Right renal cortex interstitium (tissue), 3 donors: ENCODE measurements around the gene HYCC2. TPM values are rescaled to one million over a fixed set of nuclear protein-coding genes. Genes with fewer than 3 reads are reported as not detected.
"Not testable (repeated sequence)": the region's sequence is repeated elsewhere in the genome, so short reads cannot be mapped to it uniquely, and the experiment has no call there.

Source experiments
- DNase-seq, 3 donors: peaks; one replicate each; pipeline ENCODE4 v3.0.0-alpha.2; 2013; ENCODE audit warnings: low read depth in 3 of 3, low spot score in 2 of 3
- polyA plus RNA-seq, 3 donors: library from polyadenylated mRNA; unstranded; fragments of 120-200 nt; gene quantifications; one replicate each; pipeline ENCODE4 v1.2.1, GENCODE V29; 2013; ENCODE audit not compliant: insufficient read length in 3 of 3

HYCC2 gene
- polyA plus RNA-seq, 3 donors: 13.3 to 13.5 (median 13.5) TPM

DNA sequence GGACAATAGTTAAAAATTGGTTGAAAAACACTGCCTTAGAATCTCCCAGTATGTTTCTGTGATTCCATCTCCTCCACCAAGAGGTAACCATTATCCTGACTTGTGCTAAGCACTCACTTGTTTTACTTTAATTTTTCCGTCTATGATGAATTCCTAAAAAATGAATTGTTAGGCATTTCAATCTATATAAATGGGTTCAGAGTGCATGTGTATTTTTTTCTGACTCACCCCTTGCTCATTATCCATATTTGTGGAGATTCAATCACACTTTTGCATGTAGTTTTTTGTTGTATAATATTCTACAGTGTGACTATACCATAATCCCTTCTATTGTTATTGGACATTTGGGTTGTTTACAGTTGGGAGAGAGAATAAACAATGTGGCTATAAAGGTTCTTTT lies 1.6 kb upstream of the HYCC2 start:
- no peak for DNase-seq

DNA sequence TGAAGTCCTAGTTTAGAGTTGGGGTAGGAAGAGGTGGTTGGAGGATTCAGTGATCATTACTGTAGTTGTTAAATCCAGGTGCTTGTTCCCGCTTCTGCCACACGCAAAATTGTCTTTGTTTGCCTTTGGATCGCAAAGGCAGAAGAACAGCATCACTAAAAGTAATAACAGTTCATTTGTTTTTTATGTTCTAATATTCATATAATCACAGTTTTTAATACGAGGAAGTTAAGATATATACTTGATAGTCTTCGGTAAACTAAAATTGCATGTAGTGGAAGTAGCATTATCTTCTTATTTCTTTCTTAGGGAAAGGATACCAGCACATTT lies 695 bp upstream of the HYCC2 start:
- DNase-seq: no peak

DNA sequence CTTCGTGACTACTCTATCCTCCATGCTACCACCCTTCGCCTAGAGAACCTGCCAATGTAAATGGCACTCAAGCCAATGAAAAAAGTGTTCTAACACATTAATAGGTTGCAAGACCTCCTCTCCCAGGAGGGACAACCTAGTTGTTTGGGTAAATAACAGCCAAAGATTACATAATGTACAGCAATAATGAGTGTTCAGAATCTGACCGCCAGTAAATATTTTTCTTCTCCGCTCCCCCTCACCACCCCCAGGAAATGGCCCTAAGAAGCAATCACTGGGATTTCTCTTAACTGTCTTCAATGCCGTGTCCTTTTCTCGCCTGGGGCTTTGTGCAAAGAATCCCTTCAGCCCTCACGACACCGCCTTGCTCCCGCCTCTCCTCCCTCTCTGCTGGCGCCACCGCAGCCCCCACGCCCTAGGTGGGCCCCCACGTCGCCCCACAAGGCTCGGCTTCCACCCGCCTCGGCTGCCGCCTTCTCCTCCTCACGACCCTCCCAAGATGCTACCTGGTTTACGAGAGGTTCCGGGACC lies 458 bp downstream of the HYCC2 start:
- DNase-seq: no peak

DNA sequence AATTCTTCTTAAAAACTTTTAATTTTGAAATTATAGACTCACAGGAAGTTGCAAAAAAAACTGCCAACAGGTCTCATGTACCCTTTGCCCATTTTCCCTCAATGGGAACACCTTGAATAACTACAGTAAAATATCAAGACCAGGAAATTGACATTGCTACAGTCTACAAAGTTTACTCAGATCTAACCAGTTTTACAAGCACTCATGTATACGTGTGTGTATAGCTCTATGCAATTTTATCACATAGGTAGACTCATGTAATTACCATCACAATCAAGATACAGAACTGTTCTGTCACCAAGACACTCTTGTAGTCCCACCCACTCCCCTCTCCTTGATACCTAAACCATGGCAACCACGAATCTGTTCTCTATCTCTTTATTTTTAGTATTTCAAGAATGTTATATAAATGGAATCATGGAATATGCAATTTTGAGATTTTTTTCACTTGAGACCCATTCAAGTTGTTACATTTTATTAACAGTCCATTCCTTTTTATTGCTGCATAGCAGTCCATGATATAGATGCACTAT lies 6.6 kb downstream of the HYCC2 start:
- DNase-seq: no peak

- not testable (repeated sequence) for DNase-seq
Measured at GRCh38 chr2:201063516-201063915, 8.0 kb downstream of the HYCC2 start.

DNA sequence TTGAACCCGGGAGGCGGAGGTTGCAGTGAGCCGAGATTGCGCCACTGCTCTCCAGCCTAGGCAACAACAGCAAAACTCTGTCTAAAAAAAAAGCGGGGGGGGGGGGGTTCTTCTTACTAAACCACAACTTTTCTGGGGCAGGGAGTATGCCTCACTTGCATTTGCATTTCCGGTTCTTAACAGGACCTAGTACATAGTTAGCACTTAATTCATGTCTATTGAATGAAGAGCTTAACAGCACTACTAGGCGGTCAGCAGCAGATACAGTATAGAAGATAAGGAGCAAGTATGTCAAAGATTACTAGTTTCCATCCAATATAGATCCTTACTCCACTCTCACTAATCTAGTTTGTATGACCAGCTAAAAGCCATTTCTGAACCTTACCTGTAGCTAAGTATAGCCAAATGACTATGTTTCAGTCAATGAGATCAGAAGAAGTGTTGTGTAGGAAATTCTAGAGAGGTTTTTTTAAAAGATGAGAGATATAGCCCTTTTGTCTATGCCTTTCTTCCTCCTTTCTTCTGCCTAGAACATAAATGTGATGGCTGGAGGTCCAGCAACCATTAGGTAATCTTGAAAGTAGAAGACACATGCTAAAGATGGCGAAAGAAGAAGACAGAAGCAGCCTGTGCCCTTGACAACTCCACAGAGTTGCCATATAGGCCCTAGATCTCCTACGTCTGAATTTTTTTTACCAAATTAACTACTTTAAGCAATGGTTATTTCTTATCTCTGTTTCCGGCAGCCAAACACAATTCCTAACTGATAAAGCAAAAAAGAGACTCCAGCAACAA lies 11.3 kb downstream of the HYCC2 start:
- DNase-seq: no peak

GRCh38 chr2:201058914-201059313 lies 12.6 kb downstream of the HYCC2 start:
- DNase-seq: no peak

- DNase-seq: no peak
Measured at GRCh38 chr2:201057715-201058248, 13.7 kb downstream of the HYCC2 start.

DNA sequence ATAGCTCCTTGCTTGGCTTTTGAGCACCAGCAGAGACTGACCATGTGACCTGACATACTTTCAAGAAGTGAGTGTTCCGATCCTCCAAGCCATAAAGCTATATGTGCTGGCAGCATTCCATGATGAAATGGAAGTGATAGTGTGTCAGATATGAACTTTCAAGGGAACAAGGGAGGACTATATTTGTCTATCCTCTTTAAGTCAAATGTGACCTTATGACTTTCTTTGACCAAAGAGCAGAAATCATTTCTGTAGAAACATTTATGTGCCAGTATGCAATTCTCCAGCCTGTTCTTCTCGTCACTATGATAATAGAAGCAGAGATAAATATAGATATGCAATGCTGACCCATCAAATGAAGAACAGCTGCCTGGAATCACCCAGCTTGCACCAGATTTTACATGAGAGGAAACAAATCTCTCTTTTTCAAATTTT lies 14.4 kb downstream of the HYCC2 start:
- no peak for DNase-seq

GRCh38 chr2:201049455-201049854 lies 22.0 kb downstream of the HYCC2 start:
- DNase-seq: no peak

- DNase-seq: no peak
Measured at GRCh38 chr2:201046881-201047280, 24.6 kb downstream of the HYCC2 start.

DNA sequence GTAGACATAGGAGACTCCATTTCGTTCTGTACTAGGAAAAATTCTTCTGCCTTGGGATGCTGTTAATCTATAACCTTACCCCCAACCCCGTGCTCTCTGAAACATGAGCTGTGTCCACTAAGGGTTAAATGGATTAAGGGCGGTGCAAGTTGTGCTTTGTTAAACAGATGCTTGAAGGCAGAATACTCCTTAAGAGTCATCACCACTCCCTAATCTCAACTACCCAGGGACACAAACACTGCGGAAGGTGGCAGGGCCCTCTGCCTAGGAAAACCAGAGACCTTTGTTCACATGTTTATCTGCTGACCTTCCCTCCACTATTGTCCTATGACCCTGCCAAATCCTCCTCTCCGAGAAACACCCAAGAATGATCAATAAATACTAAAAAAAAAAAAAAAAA lies 28.4 kb downstream of the HYCC2 start:
- DNase-seq: not testable (repeated sequence)

DNA sequence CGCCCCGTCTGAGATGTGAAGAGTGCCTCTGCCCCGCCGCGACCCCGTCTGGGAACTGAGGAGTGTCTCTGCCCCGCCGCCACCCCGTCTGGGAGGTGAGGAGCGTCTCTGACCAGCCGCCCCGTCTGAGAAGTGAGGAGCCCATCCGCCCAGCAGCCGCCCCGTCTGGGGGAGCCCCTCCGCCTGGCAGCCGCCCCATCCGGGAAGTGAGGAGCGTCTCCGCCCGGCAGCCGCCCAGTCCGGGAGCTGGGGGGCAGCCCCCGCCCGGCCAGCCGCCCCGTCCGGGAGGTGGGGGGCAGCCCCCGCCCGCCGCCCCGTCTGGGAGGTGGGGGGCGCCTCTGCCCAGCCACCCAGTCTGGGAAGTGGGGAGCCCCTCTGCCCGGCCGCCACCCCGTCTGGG lies 29.0 kb downstream of the HYCC2 start:
- not testable (repeated sequence) for DNase-seq

GRCh38 chr2:201040867-201041628 lies 30.4 kb downstream of the HYCC2 start:
- no peak for DNase-seq

- DNase-seq: no peak
Measured at GRCh38 chr2:201038855-201039254, 32.6 kb downstream of the HYCC2 start.

DNA sequence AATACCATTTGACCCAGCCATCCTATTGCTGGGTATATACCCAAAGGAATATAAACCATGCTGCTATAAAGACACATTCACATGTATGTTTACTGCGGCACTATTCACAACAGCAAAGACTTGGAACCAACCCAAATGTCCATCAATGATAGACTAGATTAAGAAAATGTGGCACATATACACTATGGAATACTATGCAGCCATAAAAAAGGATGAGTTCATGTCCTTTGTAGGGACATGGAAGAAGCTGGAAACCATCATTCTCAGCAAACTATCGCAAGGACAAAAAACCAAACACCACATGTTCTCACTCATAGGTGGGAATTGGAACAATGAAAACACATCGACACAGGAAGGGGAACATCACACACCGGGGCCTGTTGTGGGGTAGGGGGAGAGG lies 33.1 kb downstream of the HYCC2 start:
- not testable (repeated sequence) for DNase-seq

- not testable (repeated sequence) for DNase-seq
Measured at GRCh38 chr2:201034355-201034754, 37.1 kb downstream of the HYCC2 start.

GRCh38 chr2:201024518-201024917 lies 47.0 kb downstream of the HYCC2 start:
- no peak for DNase-seq

- no peak for DNase-seq
Measured at GRCh38 chr2:201021914-201022313, 49.6 kb downstream of the HYCC2 start.
